ENCODE measurements around the gene ME2.
"Not testable (repeated sequence)": the region's sequence is repeated elsewhere in the genome, so short reads cannot be mapped to it uniquely, and the experiment has no call there.

The ME2 gene

DNA sequence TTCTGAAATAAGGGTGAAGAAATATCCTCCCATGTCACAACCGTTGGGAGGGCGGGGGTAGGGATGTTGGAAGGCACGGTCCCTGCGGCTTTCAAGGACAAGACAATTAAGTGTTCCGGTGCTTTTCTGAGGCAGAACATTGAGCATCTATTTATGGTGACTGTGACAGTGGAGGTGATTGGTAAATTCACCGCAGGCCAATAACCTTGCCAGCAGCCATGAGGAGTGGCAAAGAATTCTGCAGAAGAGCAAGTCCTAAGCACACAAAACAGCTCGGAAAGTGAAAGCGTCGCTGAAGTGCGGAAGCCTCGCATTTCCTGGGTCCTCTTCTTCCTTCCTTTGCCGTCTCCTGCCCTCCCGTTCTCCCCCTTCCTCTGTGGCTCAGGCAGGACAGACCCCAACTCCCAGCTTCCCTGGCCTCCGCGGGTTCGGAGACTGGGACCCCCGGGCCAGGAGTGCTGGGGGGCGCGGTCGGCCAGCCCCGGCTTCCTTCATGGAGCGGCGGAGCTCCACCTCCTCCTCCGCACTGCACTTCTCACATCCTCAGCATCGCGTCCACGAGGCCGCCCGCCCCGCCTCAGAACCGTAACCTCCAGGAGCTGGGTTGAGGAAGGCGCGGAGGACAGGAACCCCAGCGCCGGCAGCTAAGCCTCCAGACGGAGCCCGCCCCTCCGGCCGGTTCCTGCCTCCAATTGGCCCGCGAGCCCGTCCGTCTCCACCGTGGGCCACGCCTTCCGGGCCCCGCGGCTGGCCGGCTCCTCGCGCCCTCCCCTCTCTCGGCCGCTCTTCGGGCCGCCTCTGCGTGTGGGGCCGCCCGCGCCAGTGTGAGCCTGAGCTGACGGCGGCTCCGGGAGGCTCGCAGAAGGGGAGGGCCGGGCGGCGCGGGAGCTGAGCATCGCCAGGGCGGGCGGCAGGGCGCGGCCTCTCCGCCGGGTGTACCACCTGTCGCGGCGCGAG is at the start of gene ME2:
Gene ME2, plus strand, starts transcription at position 774 of the 957 bp plus-strand sequence. CDS start 16,703 bp downstream, outside the sequence.
- peak; percentile 39 to 93 (median 87) for DNase-seq

DNA sequence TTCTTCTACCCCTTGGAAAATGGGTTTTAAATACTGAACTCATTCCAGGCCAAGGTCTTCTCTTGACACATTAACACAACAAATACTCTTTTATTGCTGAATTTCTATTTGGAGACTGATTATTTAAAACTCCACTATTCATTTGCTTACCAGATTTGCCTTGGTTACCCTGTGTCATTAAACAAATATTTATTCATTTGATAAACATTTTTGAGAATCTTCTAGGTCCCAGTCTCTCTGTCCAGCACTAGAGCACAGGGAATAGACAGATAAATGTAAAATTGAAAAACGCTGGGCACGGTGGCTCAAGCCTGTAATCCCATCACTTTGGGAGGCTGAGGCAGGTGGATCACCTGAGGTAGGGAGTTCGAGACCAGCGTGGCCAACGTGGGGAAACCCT is 49.3 kb upstream of the ME2 start:
- DNase-seq: no peak

GRCh38 chr18:50830544-50830943 is 48.4 kb upstream of the ME2 start:
- peak in 2 of 14 donors; percentile 4 to 16 for DNase-seq

DNA sequence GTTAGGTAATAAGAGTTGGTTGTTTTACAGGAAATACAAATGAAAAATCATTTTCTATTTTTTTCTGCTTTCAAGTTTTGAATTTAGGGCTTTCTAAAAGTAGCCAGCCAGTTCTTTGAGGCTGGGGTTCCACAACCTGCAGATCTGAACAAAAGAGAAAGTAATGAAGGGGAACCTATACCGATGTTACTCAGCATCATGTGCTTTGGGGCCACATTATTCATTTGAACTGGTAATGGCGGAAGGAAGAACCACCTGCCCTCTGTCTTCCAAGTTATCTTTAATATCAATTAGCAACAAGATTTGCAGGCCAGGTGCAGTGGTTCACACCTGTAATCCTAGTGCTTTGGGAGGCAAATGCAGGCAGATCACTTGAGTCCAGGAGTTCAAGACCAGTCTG is 46.2 kb upstream of the ME2 start:
- DNase-seq: no peak

DNA sequence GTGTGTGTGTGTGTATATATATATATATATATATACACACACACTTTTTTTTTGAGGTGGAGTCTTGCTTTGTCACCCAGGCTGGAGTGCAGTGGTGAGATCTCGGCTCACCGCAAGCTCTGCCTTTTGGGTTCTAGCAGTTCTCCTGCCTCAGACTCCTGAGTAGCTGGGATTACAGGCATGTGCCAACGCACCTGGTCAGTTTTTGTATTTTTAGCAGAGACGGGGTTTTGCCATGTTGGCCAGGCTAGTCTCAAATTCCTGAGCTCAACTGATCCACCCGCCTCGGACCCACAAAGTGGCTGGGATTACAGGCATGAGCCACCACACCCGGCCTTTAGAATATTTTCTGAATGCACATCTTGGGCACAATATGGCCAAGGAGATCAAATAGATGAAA is 45.4 kb upstream of the ME2 start:
- peak in 1 of 14 donors; percentile 25 for DNase-seq

- DNase-seq: no peak
Observed at GRCh38 chr18:50836521-50836957, 42.4 kb upstream of the ME2 start.

DNA sequence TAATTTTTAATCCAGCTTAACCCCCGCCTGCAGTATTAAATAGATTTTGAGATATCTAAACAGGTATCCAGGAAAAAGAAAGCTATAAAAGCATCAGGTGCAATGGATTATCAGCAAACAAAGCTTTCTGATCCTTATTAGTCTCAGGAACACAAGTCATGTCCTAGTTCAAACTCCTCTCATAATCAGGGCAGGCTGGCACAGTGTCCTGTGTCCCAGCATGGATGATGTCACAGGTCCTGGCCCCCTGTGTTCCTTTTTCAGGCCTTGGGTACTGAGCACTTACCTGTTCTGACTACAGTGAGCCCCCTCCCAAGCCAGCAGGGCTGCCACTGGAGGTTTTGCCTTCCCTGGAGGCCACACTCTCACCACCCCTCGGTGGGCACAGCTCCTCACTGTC is 39.6 kb upstream of the ME2 start:
- DNase-seq: no peak

DNA sequence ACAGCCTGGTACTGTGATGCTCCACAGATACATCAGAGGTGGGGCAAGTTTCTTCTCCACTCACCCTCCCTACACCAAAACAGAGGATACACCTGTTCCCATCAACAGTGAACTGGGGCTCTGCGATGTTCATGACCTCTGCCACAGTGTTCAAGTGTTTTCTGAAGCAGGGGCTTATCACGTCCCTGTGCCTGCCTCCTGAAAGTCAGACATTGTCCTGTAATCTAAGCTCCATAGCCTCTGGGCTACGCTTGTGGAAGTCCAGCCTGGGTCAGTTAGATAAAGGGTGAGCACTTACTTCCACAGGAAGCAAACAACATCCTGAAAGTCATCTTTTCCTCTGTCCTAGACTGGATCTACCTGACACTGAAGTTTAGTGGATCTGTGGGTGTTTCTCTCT is 38.9 kb upstream of the ME2 start:
- no peak for DNase-seq

DNA sequence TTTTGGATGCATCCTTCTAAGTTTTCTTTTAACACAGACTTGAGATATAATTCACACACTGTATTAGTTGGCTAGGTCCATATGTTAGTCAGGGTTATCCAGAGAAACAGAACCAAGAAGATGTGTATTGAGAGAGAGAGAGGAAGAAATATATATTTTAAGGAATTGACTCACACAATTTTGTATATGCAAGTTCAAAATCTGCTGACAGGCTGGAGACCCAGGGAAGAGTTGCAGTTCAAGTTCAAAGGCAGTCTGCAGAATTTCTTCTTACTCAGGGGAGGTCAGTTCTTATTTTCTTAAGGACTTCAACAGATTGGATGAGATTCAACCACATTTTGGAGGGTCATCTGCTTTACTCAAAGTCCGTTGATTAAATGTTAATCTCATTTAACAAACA is 36.1 kb upstream of the ME2 start:
- no peak for DNase-seq

DNA sequence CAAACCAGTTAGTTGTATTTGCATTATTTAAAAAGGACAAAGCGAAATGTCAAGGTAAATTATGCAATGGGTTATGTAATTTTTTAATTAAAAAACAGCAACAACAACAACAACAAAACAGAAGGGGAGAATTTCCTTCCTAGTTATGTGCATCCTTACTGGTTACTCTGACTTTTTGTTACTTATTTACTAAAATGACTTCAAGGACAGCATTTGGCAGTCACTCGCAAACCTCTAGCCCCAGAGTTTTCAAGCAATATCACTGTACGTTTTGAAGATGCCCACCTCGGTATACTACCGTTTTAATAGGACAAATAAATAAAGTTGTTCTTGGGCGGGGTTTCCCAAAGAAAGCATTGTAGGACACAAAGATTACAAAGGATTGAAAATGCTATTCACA is 34.4 kb upstream of the ME2 start:
- DNase-seq: no peak

DNA sequence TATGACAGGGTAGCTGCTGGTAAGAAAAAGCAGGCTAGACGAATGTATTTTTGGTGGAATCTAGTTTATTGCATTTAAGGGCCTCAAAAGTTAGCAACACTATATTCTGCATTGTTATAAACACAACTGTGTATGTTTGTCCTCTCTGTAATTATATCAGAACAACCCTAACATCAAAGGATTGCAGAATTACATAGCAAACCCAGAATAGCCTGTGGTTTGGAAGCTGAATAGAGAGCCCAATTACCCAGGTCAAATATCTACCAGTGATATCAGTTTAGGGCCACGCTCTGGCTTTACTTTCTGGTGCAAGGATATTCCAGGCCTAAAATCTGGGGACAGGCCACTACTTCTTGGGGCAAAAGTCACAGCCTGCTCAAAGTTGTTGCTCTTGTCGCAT is 34.0 kb upstream of the ME2 start:
- DNase-seq: no peak

GRCh38 chr18:50847192-50847591 is 31.7 kb upstream of the ME2 start:
- DNase-seq: no peak

GRCh38 chr18:50848061-50848551 is 30.8 kb upstream of the ME2 start:
- no peak for DNase-seq

- DNase-seq: no peak
Observed at GRCh38 chr18:50848991-50849390, 29.9 kb upstream of the ME2 start.

DNA sequence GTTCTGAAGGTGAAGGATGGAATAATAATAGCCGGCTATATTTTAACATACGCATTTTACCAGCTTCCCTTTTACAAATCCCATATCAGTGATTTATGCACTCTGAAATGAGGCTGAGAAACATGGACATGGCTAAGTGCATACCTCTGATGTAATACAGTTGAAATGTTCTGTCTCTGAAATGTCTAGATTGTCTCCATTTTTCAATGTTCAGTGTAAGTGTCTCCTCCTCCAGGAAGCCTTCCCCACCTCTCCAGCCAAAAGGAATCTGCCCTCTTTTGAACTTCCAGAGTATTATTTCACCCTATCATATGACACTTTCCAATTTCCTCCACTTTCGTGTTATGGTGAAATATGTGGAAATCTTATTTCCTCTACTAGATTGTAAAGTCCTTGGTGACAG is 29.5 kb upstream of the ME2 start:
- no peak for DNase-seq

- DNase-seq: no peak
Observed at GRCh38 chr18:50850307-50851065, 28.4 kb upstream of the ME2 start.

DNA sequence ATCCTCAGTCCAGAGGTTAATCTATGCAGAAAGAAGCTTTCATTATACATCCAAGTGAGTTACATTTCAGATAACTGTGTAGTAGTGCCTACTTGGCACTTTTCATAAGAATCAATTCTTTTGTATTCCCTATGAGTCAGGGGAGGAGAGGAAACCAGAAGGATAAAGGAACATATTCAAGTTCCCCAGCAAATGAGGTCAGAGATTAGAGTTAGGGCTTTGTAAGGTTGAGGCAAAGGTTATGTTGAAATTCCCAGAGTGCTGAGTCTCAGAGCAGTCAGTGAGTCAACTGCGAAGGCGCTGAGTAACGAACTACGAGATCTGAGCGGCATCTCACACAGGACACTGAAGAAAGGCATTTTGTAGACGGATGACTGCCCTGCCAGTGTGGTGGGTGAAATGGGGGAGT is 25.1 kb upstream of the ME2 start:
- peak in 1 of 14 donors; percentile 20 for DNase-seq

DNA sequence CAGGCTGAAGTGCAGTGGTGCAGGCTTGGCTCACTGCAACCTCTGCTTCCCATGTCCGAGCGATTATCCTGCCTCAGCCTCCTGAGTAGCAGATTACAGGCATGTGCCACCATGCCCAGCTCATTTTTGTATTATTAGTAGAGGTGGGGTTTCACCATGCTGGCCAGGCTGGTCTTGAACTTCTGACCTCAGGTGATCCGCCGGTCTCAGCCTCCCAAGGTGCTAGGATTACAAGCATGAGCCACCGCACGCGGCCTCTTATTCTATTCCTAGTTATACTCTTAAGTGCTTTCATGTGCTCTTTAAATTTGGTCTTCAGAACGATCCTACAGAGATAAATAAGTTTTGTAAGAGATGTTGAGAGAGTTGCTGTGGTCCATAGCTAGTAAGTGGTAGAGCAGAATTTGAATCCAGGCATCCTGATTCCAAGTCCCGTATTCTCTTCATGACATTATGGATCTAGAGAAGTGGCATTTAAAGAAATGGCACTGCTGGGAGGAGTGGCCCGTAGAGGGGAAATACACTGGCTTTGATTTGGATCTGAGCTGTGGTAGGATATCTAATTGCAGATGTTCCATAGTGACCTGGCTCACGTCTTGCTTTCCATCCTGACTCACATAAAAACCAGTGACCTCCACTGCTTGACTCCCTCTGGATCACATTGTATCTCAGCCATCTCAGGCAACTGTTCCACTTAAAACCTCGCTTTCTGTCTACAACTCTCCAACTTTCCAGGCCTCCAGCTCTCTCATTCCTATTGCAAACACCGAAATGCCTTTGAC is 22.8 kb upstream of the ME2 start:
- DNase-seq: no peak

GRCh38 chr18:50857166-50857565 is 21.8 kb upstream of the ME2 start:
- not testable (repeated sequence) for DNase-seq

GRCh38 chr18:50857694-50858093 is 21.2 kb upstream of the ME2 start:
- DNase-seq: no peak

DNA sequence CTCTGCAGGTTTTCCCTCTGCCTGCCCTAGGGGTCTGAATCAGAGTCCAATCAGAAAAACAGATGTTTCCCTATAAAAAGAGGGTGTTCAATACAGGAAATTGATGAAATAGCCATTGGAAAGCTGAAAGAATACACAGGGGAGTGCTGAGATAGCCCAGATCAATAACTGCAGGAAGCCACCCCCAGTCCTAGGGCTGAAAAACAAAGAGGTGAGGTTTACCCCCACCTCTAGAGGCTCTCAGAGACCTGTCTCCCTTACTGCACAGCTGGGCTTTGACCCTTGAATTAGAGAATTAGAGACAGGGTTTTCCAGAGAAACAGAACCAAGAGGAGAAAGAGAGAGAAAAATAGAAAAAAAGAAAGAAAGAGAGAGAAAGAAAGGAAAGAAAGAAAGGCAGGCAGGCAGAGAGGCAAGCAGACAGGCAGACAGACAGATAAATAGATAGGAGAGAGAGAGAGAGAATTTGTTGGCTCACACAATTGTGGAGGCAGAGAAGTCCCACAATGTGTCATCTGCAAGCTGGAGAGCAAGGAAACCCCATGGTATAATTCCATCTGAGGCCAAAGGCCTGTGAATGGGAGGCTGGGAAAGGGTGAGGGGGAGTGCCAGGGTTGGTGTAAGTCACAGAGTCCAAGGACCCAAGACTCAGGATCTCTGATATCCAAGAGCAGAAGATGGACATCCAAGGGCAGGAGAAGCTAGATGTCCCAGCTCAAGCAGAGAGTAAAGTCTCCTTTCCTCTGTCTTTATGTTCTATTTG is 18.9 kb upstream of the ME2 start:
- DNase-seq: no peak

GRCh38 chr18:50861617-50862016 is 17.3 kb upstream of the ME2 start:
- DNase-seq: no peak
